HG03280 (cell line): Measurements from ENCODE around the gene COQ5.
"Not testable (repeated sequence)": the region's sequence is repeated elsewhere in the genome, so short reads cannot be mapped to it uniquely, and the experiment has no call there.

Experiments
- ATAC-seq: cut with Tn5 transposase; IDR thresholded peaks from one replicate; pipeline ENCODE4 v1.9.1; 2021; ENCODE audit warnings: mild to moderate bottlenecking, moderate library complexity; ENCODE audit not compliant: unreplicated experiment

Gene COQ5

GRCh38 chr12:120529641-120530417, 871 bp upstream of the COQ5 start:
- ATAC-seq, result no peak

DNA sequence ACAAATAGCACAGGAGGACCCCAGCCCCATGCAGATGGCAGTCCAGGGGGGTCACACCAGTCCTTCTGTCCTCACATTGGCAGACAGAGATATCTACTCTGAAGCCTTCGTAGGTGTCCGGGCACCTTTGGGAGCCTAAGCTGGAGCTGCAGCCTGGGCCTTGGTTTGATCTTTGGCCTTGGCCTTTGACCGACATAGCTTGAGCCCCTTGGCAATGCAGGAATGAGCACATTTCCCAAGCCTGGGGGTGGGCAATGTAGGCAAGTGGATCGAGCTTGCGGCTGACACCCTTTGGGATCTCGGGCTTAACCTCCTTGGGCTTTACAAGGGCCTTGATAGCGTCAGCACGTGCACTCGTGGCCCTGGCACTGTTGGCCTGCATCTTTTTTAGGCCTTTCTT, 6.4 kb downstream of the COQ5 start:
- ATAC-seq, result no peak

GRCh38 chr12:120519324-120519723, 9.6 kb downstream of the COQ5 start:
- ATAC-seq, result not testable (repeated sequence)

DNA sequence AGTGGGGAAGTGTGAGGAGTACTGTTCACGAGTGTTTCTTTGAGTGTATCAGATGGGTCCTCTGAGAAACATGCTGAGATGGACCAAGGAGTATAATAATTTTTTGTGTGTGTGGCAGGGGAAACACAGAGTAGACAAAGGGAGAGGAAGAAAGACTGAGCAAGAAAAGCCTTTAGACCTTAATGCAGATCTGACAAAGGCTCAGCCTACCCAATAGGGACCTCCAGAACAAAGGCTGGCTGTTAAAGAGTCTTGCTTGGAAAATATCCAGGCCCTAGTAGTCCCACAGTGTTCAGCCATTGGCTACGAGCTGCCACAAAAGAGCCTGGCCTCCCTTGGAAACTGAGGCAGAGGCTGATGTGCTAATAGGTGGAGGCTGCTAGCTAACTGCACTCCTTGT, 13.5 kb downstream of the COQ5 start:
- ATAC-seq, result no peak

DNA sequence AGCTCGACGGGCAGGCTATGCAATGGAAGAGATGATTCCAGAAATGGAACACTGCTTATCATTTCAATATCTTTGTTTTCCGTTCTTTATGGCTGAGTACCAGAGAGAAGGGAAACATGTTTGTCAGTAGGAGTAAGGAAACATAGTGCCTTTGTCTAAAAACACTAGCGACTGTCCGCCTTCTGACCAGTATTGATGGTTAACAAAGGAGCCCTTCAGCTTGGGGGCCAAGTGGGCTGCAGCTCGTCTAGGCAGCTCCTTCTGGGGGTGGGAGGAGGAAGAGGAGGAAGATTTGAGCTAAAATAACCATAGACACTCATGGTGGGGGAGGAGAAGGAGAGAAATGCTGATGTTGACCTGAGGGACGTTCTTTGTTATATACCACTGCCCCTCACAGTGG, 15.0 kb downstream of the COQ5 start:
- no peak for ATAC-seq

DNA sequence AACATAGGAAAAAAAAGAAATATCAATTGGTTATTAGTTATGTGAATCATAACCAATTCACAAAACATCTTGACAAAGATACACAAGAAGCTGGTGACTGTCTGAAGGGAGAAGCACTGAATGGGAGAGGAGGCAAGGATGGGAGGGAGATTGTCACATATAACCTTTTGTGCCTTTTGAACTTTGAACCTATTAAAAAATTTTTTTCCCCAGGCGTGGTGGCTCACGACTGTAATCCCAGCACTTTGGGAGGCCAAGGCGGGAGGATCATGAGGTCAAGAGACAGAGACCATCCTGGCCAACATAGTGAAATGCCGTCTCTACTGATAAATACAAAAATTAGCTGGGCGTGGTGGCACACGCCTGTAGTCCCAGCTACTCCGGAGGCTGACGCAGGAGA, 20.4 kb downstream of the COQ5 start:
- no peak for ATAC-seq

- ATAC-seq, result no peak
Measured at GRCh38 chr12:120504587-120504986, 24.4 kb downstream of the COQ5 start.

DNA sequence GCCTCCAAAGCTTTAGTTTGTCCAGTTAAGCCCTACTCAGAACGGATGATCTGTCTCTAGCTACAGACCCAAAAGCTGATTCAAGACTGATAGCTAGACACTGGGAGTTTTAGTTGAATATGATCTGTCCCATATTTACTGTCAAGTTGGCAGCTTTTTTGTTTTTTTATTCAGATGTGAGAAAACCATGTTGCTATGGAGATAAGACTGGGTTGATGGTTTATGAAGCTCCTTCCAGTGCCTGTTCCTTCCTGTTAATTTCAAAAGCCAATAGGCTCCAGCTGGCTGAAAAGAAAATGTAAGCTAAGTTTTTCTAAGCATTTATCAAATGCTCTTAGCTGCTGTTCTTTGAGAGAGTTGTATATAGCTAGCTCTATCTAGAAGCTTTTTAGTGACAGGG, 28.4 kb downstream of the COQ5 start:
- no peak for ATAC-seq

GRCh38 chr12:120498870-120499515, 30.0 kb downstream of the COQ5 start:
- ATAC-seq, result no peak

- no peak for ATAC-seq
Measured at GRCh38 chr12:120497524-120498150, 31.3 kb downstream of the COQ5 start.

- ATAC-seq, result no peak
Measured at GRCh38 chr12:120496413-120497340, 32.3 kb downstream of the COQ5 start.

DNA sequence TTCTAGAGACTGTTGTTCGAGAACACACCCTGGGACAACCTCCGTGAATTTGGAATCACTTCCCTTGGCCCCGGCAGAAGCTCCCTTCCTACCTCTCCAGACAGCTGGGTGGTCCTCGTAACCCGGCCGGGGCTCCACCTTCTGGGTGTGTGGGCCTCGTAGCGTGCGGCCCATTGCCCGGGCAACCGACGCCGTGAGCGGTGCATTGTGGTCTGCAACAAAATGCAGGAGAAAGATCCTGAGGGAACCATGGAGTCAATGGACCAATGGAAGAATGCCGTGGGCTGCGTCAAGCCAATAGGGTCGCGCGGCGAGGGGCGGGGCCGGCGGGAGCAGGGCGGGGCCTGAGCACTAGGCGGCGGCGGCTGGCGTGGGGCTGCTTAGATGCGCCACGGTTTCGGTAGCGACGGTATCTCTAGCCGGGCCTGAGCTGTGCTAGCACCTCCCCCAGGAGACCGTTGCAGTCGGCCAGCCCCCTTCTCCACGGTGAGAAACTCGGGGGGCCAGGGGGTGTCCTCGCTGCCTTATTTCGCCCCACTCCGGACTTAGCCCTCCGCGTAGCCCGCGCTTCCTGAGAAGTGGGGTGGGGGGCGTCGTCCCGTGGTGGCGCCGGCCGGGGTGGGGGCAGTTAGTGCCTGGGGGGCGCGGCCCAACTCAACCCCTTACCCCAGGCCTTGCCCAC, 33.1 kb downstream of the COQ5 start, which contains the start of gene DYNLL1:
Gene DYNLL1, plus strand, starts transcription at position 383 of the 682 bp plus-strand sequence. CDS start 309 bp downstream, outside the sequence.
- peak; percentile 96 for ATAC-seq

- peak; percentile 10 for ATAC-seq
Measured at GRCh38 chr12:120495186-120495730, 33.7 kb downstream of the COQ5 start.

GRCh38 chr12:120490833-120491512, 38.0 kb downstream of the COQ5 start:
- no peak for ATAC-seq

DNA sequence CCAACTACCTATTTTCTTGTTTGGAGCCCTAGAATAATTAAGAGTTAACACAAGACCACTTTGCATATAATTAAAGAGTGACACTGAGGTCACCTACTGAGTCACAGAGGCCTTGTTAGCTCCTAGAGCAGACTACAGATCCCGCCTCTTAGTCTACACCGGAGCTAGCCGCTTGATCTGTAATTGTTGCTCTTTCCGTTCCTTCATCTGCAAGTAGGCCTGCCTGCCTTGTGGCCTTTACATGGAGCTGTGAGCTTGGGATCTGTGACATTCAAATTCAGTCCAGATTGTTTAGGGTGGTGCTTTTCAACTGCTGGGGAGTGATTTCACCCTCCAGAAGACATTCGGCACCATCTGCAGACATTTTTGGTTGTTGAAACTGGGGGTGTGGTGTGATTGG, 38.6 kb downstream of the COQ5 start:
- no peak for ATAC-seq

DNA sequence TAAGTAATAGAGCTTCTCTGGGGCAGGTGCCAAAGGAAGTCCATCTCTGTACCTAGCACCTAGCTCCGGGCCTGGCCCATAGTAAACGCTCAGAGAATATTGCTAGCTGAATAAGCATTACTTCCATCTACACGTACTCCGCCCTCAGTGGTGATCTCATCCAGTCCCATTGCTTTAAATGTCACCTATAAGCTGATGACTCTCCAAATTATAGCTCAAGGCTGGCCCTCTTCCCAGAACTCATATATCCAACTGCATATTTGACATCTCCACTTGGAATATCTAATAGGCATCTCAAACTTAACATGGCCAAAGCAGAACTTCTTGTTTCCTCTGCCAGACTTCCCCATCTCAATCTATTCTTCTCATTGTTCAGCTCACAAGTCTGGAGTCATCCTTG, 39.9 kb downstream of the COQ5 start:
- no peak for ATAC-seq

DNA sequence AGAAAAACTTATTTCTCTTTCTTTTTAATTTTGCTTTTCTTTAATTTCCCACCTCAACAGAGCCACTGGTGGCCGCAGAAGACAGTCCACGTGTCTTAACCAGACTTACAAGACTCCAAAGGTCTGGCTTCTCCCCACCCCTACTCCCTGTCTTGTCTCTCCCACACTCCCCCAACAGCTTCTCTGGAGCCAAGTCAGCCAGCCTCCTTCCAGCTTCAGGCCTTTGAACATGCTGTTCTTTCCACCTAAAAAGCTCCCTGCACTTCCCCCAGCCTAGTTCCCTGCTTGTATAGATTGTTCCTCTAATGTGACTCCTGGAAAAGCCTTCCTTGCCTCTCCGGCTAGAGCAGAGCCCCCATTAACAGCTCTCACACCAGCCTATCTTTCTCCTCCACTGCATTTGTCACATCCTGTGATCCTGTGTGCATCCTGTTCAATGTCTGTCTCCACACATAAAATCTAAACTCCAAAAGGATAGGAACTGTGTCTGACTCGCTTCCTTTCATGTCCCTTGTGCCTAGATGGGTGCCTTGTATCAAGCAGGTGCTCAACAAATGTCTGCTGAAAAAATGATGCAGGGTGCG, 40.8 kb downstream of the COQ5 start:
- ATAC-seq, result no peak

DNA sequence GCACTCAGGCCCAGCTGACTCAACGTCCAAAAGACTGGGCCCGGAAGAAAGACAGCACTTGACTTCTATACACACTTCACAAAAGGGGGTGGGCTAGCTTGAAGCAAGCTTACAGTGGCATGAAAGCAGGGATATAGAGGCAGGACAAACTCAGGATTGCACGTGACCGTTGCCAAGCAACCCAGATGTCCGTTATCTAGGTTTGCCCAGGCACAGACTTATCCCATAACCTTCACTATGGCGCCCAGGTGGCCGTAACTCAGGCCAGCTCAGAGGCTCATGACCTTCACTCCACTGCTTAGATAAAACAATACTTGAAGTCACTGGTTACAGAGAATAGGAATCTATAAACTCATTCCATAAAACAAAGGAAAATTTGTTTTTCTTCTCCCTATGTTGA, 41.4 kb downstream of the COQ5 start:
- ATAC-seq, result not testable (repeated sequence)
